Measurements from ENCODE around the gene PDE3A.

PDE3A gene

GRCh38 chr12:20477672-20478071 lies 109.3 kb downstream of the PDE3A start:
- H3K9me3 Mint-ChIP-seq: no peaks in the 10 kb centered on the region
- no peaks in the 10 kb centered on the region for H3K27me3 Mint-ChIP-seq
- DNase-seq (no peak), ATAC-seq (no peak)
- H3K4me3 Mint-ChIP-seq: no peak overlapping the region
- no peak overlapping the region for H3K27ac Mint-ChIP-seq
- no peaks in the 10 kb centered on the region for H3K4me1 Mint-ChIP-seq

- DNase-seq (no peak), ATAC-seq (no peak)
- Mint-ChIP-seq H3K27ac (no peak overlapping the region), H3K4me3 (no peak overlapping the region), H3K4me1 (no peaks in the 10 kb centered on the region), H3K27me3 (no peaks in the 10 kb centered on the region), H3K9me3 (no peaks in the 10 kb centered on the region)
Measured at GRCh38 chr12:20482491-20483054, 114.2 kb downstream of the PDE3A start.

- no peaks in the 10 kb centered on the region for H3K4me1 Mint-ChIP-seq
- H3K4me3 Mint-ChIP-seq: no peak overlapping the region
- no peaks in the 10 kb centered on the region for H3K9me3 Mint-ChIP-seq
- ATAC-seq: no peak
- no peak overlapping the region for H3K27ac Mint-ChIP-seq
- no peaks in the 10 kb centered on the region for H3K27me3 Mint-ChIP-seq
- DNase-seq: no peak
Measured at GRCh38 chr12:20483776-20484175, 115.4 kb downstream of the PDE3A start.

GRCh38 chr12:20486233-20486632 lies 117.9 kb downstream of the PDE3A start:
- Mint-ChIP-seq H3K4me3 (no peak overlapping the region), H3K9me3 (no peaks in the 10 kb centered on the region), H3K4me1 (no peaks in the 10 kb centered on the region), H3K27me3 (no peaks in the 10 kb centered on the region), H3K27ac (no peak overlapping the region)
- DNase-seq: no peak
- no peak for ATAC-seq

GRCh38 chr12:20487519-20487918 lies 119.2 kb downstream of the PDE3A start:
- DNase-seq (no peak), ATAC-seq (no peak)
- H3K27me3 Mint-ChIP-seq: no peaks in the 10 kb centered on the region
- H3K4me3 Mint-ChIP-seq: no peak overlapping the region
- peaks cover 6% of the 10 kb centered on the region for H3K4me1 Mint-ChIP-seq
- H3K27ac Mint-ChIP-seq: no peak overlapping the region
- no peaks in the 10 kb centered on the region for H3K9me3 Mint-ChIP-seq

- ATAC-seq (no peak), DNase-seq (no peak)
- Mint-ChIP-seq H3K27me3 (no peaks in the 10 kb centered on the region), H3K27ac (no peak overlapping the region), H3K9me3 (no peaks in the 10 kb centered on the region), H3K4me1 (peaks cover 7% of the 10 kb centered on the region), H3K4me3 (no peak overlapping the region)
Measured at GRCh38 chr12:20489645-20490044, 121.3 kb downstream of the PDE3A start.

- Mint-ChIP-seq H3K27ac (no peak overlapping the region), H3K27me3 (no peaks in the 10 kb centered on the region), H3K4me1 (peaks cover 7% of the 10 kb centered on the region), H3K9me3 (no peaks in the 10 kb centered on the region), H3K4me3 (no peak overlapping the region)
- DNase-seq: no peak
- no peak for ATAC-seq
Measured at GRCh38 chr12:20490213-20490612, 121.9 kb downstream of the PDE3A start.

- Mint-ChIP-seq H3K27me3 (no peaks in the 10 kb centered on the region), H3K4me3 (no peak overlapping the region), H3K9me3 (no peaks in the 10 kb centered on the region), H3K27ac (no peak overlapping the region), H3K4me1 (peaks cover 7% of the 10 kb centered on the region)
- DNase-seq: no peak
- no peak for ATAC-seq
Measured at GRCh38 chr12:20491290-20491689, 123.0 kb downstream of the PDE3A start.

- DNase-seq (peak; percentile 2 to 45), ATAC-seq (peak; percentile 96)
- Mint-ChIP-seq H3K27ac (peak overlapping the region in 1 of 2 donors; percentile 0), H3K27me3 (no peaks in the 10 kb centered on the region), H3K4me1 (peaks cover 7% of the 10 kb centered on the region), H3K4me3 (peak overlapping the region in 1 of 2 donors; percentile 1), H3K9me3 (no peaks in the 10 kb centered on the region)
Measured at GRCh38 chr12:20492251-20492760, 124.0 kb downstream of the PDE3A start.

GRCh38 chr12:20493934-20494333 lies 125.6 kb downstream of the PDE3A start:
- no peaks in the 10 kb centered on the region for H3K27me3 Mint-ChIP-seq
- H3K9me3 Mint-ChIP-seq: no peaks in the 10 kb centered on the region
- H3K4me1 Mint-ChIP-seq: peaks cover 7% of the 10 kb centered on the region
- no peak overlapping the region for H3K27ac Mint-ChIP-seq
- ATAC-seq (no peak), DNase-seq (no peak)
- no peak overlapping the region for H3K4me3 Mint-ChIP-seq

GRCh38 chr12:20494851-20495250 lies 126.5 kb downstream of the PDE3A start:
- Mint-ChIP-seq H3K9me3 (no peaks in the 10 kb centered on the region), H3K27me3 (no peaks in the 10 kb centered on the region), H3K4me1 (peaks cover 7% of the 10 kb centered on the region), H3K4me3 (no peak overlapping the region), H3K27ac (no peak overlapping the region)
- ATAC-seq (no peak), DNase-seq (no peak)

- ATAC-seq: no peak
- no peak overlapping the region for H3K4me3 Mint-ChIP-seq
- peak overlapping the region in 1 of 2 donors; percentile 54 for H3K27ac Mint-ChIP-seq
- no peaks in the 10 kb centered on the region for H3K9me3 Mint-ChIP-seq
- peaks cover 7% of the 10 kb centered on the region for H3K4me1 Mint-ChIP-seq
- DNase-seq: no peak
- H3K27me3 Mint-ChIP-seq: no peaks in the 10 kb centered on the region
Measured at GRCh38 chr12:20495997-20496396, 127.7 kb downstream of the PDE3A start.

- H3K27ac Mint-ChIP-seq: no peak overlapping the region
- H3K4me1 Mint-ChIP-seq: no peaks in the 10 kb centered on the region
- H3K9me3 Mint-ChIP-seq: no peaks in the 10 kb centered on the region
Measured at GRCh38 chr12:20497707-20498106, 129.4 kb downstream of the PDE3A start.

GRCh38 chr12:20501958-20502357 lies 133.6 kb downstream of the PDE3A start:
- Mint-ChIP-seq H3K27ac (no peak overlapping the region), H3K4me1 (no peaks in the 10 kb centered on the region), H3K4me3 (no peak overlapping the region), H3K27me3 (no peaks in the 10 kb centered on the region), H3K9me3 (no peaks in the 10 kb centered on the region)
- DNase-seq (no peak), ATAC-seq (no peak)

More at GRCh38 chr12:20497707-20498106, 129.4 kb downstream of the PDE3A start:
- Mint-ChIP-seq H3K27me3 (no peaks in the 10 kb centered on the region), H3K4me3 (no peak overlapping the region)
- DNase-seq (no peak), ATAC-seq (no peak)

- Mint-ChIP-seq H3K27me3 (no peaks in the 10 kb centered on the region), H3K27ac (no peak overlapping the region), H3K9me3 (no peaks in the 10 kb centered on the region), H3K4me1 (peaks cover 8% of the 10 kb centered on the region), H3K4me3 (no peak overlapping the region)
- ATAC-seq (no peak), DNase-seq (no peak)
Measured at GRCh38 chr12:20503858-20504257, 135.5 kb downstream of the PDE3A start.

GRCh38 chr12:20505056-20505455 lies 136.7 kb downstream of the PDE3A start:
- H3K27ac Mint-ChIP-seq: no peak overlapping the region
- H3K9me3 Mint-ChIP-seq: no peaks in the 10 kb centered on the region
- H3K27me3 Mint-ChIP-seq: no peaks in the 10 kb centered on the region
- H3K4me1 Mint-ChIP-seq: peaks cover 8% of the 10 kb centered on the region
- H3K4me3 Mint-ChIP-seq: no peak overlapping the region
- ATAC-seq (no peak), DNase-seq (no peak)

- ATAC-seq: peak; percentile 50
- H3K9me3 Mint-ChIP-seq: no peaks in the 10 kb centered on the region
- peaks cover 8% of the 10 kb centered on the region for H3K4me1 Mint-ChIP-seq
Measured at GRCh38 chr12:20507056-20507455, 138.7 kb downstream of the PDE3A start.

More at GRCh38 chr12:20507056-20507455, 138.7 kb downstream of the PDE3A start:
- Mint-ChIP-seq H3K27ac (no peak overlapping the region), H3K4me3 (no peak overlapping the region), H3K27me3 (no peaks in the 10 kb centered on the region)
- DNase-seq: no peak

All from stimulated activated naive CD8-positive, alpha-beta T cell treated with anti-CD3 and anti-CD28 coated beads, Interleukin-15, amount 100 ng/mL, for 72 hours (primary cell).